ENCODE results near the gene MTOR. TPM values are rescaled to one million over a fixed set of nuclear protein-coding genes. Genes with fewer than 3 reads are reported as not detected.
"Not testable (repeated sequence)": the region's sequence is repeated elsewhere in the genome, so short reads cannot be mapped to it uniquely, and the experiment has no call there.

MTOR gene
- total RNA-seq, 2 donors from 2014 or later, result 26.2 to 28.3 TPM

- ATAC-seq (no peak), DNase-seq (no peak)
- WGBS, 2 donors, result 91 to 93% methylated on average over 5 to 12 of the region's 12 CpGs
- peaks cover 7 to 41% of the 10 kb centered on the region in 2 donors for H3K36me3 ChIP-seq (replicated peaks in 1 of 2; ENCODE audit: insufficient read depth in 1 of 2, low read depth in 2 of 2)
- no peaks in the 10 kb centered on the region for H3K27me3 ChIP-seq
- H3K4me3 ChIP-seq, result no peak overlapping the region
- no peak for TF ChIP-seq POLR2A (IDR thresholded peaks at IDR 0.05)
- TF ChIP-seq, protein P1, sequence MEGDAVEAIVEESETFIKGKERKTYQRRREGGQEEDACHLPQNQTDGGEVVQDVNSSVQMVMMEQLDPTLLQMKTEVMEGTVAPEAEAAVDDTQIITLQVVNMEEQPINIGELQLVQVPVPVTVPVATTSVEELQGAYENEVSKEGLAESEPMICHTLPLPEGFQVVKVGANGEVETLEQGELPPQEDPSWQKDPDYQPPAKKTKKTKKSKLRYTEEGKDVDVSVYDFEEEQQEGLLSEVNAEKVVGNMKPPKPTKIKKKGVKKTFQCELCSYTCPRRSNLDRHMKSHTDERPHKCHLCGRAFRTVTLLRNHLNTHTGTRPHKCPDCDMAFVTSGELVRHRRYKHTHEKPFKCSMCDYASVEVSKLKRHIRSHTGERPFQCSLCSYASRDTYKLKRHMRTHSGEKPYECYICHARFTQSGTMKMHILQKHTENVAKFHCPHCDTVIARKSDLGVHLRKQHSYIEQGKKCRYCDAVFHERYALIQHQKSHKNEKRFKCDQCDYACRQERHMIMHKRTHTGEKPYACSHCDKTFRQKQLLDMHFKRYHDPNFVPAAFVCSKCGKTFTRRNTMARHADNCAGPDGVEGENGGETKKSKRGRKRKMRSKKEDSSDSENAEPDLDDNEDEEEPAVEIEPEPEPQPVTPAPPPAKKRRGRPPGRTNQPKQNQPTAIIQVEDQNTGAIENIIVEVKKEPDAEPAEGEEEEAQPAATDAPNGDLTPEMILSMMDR (IDR thresholded peaks at IDR 0.05), result no peak
- H3K9me3 ChIP-seq, result no peaks in the 10 kb centered on the region
- intact Hi-C loops (cut with DNase I), result no loop called here
- no peak overlapping the region for H3K27ac ChIP-seq
- H3K4me1 ChIP-seq, result no peaks in the 10 kb centered on the region
Measured at GRCh38 chr1:11080931-11081330, 181.4 kb downstream of the MTOR start.

DNA sequence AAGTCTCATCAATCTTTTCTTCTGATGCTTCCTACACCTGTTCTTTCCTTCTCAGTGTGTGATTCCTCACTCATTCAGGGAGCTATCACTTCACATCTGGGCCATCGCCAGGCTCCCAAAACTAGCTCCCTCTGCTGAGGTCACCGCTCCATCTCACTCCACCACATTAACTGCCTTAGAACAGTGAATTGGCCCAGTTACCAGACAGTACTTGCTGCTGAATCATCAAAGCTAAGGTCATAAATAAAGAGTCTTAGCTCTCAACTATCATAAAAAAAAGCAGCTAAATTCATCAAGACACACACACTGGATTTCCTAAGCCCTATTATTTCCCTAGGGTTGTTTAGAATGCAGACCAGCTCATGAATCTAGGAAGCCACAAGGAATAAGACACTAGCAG, 183.7 kb downstream of the MTOR start:
- Histone ChIP-seq H3K4me3 (no peak overlapping the region), H3K4me1 (no peaks in the 10 kb centered on the region), H3K27ac (no peak overlapping the region), H3K36me3 (replicated peaks in 1 of 2; ENCODE audit: insufficient read depth in 1 of 2, low read depth in 2 of 2) (peaks cover 11 to 57% of the 10 kb centered on the region in 2 donors), H3K27me3 (no peaks in the 10 kb centered on the region), H3K9me3 (no peaks in the 10 kb centered on the region)
- DNase-seq (no peak), ATAC-seq (no peak)
- intact Hi-C loops (cut with DNase I), result no loop called here
- TF ChIP-seq POLR2A (IDR thresholded peaks at IDR 0.05), result no peak
- TF ChIP-seq, protein P1 (IDR thresholded peaks at IDR 0.05), result no peak
- WGBS, 2 donors, result 93 to 100% methylated on average over 2 of the region's 2 CpGs

DNA sequence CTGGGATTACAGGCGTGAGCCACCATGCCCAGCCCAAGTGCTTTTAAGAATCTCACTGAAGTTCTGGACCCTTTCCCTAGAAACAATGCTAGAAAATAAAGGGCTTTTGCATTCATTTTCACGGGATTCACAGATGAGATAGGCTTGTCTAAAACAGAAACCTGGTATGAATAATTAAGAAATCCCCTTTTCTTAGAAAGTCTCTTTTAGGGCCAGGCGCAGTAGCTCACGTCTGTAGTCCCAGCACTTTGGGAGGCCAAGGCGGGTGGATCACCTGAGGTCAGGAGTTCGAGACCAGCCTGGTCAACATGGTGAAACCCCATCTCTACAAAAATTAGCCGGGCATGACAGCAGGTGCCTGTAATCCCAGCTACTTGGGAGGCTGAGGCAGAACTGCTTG, 189.0 kb downstream of the MTOR start:
- Histone ChIP-seq H3K36me3 (replicated peaks in 1 of 2; ENCODE audit: insufficient read depth in 1 of 2, low read depth in 2 of 2) (peaks cover 11 to 40% of the 10 kb centered on the region in 2 donors), H3K4me1 (peaks cover 29% of the 10 kb centered on the region)
- H3K27me3 ChIP-seq; H3K4me3 ChIP-seq; H3K9me3 ChIP-seq; DNase-seq; H3K27ac ChIP-seq; ATAC-seq; intact Hi-C loops (cut with DNase I): not testable (repeated sequence)
- WGBS, 2 donors, result 71 to 86% methylated on average over 2 to 7 of the region's 7 CpGs

DNA sequence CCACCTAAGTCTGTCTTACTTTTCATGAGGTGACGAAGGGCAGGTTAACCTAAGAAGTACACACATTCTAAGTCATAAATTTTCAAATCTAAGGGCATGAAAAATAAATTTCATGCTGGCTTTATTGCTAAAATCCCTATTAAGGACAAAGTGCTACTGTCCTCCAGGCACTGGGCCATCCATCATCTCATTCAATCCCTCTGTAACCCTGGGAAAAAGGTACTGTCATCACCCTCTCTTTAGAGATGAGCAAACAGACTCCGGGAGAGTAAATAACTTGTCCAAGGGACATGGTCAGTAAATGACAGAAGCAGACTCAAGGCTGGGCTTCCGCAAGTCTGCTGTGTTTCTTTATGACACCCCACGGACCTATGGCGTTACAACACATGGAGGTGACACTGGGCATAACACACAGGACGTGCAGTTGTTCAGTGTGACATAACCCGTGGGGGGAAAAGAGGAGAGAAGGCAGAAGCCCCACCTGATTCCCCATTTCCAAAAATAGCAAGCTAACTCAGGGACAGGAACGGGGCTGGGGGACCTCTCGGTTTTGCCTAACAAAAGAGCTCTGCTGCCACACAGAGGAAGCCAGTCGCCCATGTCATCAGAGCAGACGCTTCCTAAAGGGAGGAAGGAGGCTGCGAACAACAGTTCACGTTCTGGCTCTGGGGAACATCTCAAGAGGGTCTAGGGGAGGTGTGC, 190.0 kb downstream of the MTOR start:
- Histone ChIP-seq H3K4me3 (no peak overlapping the region), H3K4me1 (peaks cover 29% of the 10 kb centered on the region), H3K36me3 (replicated peaks in 1 of 2; ENCODE audit: insufficient read depth in 1 of 2, low read depth in 2 of 2) (peaks cover 17 to 47% of the 10 kb centered on the region in 2 donors), H3K27ac (peak overlapping the region; percentile 47 to 67 (median 56)), H3K27me3 (no peaks in the 10 kb centered on the region), H3K9me3 (no peaks in the 10 kb centered on the region)
- peak in 3 of 4 donors; percentile 43 to 63 (median 52) for DNase-seq
- 29 to 31% methylated on average over 13 of the region's 13 CpGs for whole genome bisulfite sequencing, 2 donors
- TF ChIP-seq, protein P1 (IDR thresholded peaks at IDR 0.05), result peak in 5 of 7 experiments; percentile 18 to 48 (median 38)
- no peak for TF ChIP-seq POLR2A (IDR thresholded peaks at IDR 0.05)
- ATAC-seq, result no peak
- intact Hi-C loops (cut with DNase I), result no loop called here

- Histone ChIP-seq H3K9me3 (no peaks in the 10 kb centered on the region), H3K4me3 (no peak overlapping the region), H3K4me1 (peaks cover 29% of the 10 kb centered on the region), H3K27ac (peak overlapping the region; percentile 44 to 67 (median 56)), H3K36me3 (replicated peaks in 1 of 2; ENCODE audit: insufficient read depth in 1 of 2, low read depth in 2 of 2) (peaks cover 12 to 40% of the 10 kb centered on the region in 2 donors), H3K27me3 (no peaks in the 10 kb centered on the region)
- WGBS, 2 donors, result 44 to 47% methylated on average over 15 of the region's 15 CpGs
- TF ChIP-seq, protein P1 (IDR thresholded peaks at IDR 0.05), result no peak
- TF ChIP-seq POLR2A (IDR thresholded peaks at IDR 0.05), result no peak
- ATAC-seq (peak; percentile 91), DNase-seq (peak; percentile 70 to 92 (median 90))
- intact Hi-C loops (cut with DNase I), result no loop called here
Measured at GRCh38 chr1:11071463-11072215, 190.7 kb downstream of the MTOR start.
